H1 (cell line): Measurements from ENCODE around the gene TDP1. TPM values are rescaled to one million over a fixed set of nuclear protein-coding genes. Genes with fewer than 3 reads are reported as not detected.

Source experiments
- CTCF ChIA-PET: fragments of 300-600 bp; sonication (Branson Sonifier 250); formaldehyde crosslinking; loops from one replicate; lab custom pipeline; 2021; ENCODE audit not compliant: partially characterized antibody; lab: Charles Lee
- POLR2A ChIA-PET: fragments of 300-600 bp; sonication (Branson Sonifier 250); formaldehyde crosslinking; loops from one replicate; lab custom pipeline; 2021; ENCODE audit warnings: inconsistent platforms; ENCODE audit not compliant: partially characterized antibody; lab: Charles Lee
- DNase-seq, 2 experiments: peaks; one replicate each; pipeline versions ENCODE4 v3.0.0 to v3.0.0-alpha.2; 2010 to 2022; ENCODE audit warnings: low spot score in 2 of 2, low read depth in 1 of 2, mixed read lengths in 1 of 2
- FAIRE-seq: peaks from 2 replicates; lab custom pipeline; 2011; peaks lifted over from hg19 to GRCh38; lab: Jason Lieb, UNC
- H2AFZ ChIP-seq: 2 replicates; pipeline ENCODE4 v1.8.1; 2012; ENCODE audit warnings: low read length, inconsistent platforms
- H2AK5ac ChIP-seq: 2 replicates; pipeline ENCODE4 v1.6.1; 2013; ENCODE audit warnings: low read depth, low read length
- H2BK120ac ChIP-seq: replicated peaks from 2 replicates; pipeline ENCODE3; 2013; ENCODE audit warnings: low read depth, low read length, inconsistent platforms
- H2BK12ac ChIP-seq: 2 replicates; pipeline ENCODE4 v1.6.1; 2013; ENCODE audit warnings: low read depth, low read length
- H2BK15ac ChIP-seq: 2 replicates; pipeline ENCODE4 v1.6.1; 2013; ENCODE audit warnings: low read length
- H2BK20ac ChIP-seq: 2 replicates; pipeline ENCODE4 v1.6.1; 2013; ENCODE audit warnings: low read length
- H2BK5ac ChIP-seq: 2 replicates; pipeline ENCODE4 v1.6.1; 2013; ENCODE audit warnings: low read depth, low read length
- H3K14ac ChIP-seq: 2 replicates; pipeline ENCODE4 v1.6.1; 2013; ENCODE audit warnings: inconsistent platforms; ENCODE audit not compliant: insufficient read length
- H3K18ac ChIP-seq: 2 replicates; pipeline ENCODE4 v1.6.1; 2013; ENCODE audit warnings: low read length; ENCODE audit errors: extremely low read depth
- H3K23ac ChIP-seq: 2 replicates; pipeline ENCODE4 v1.6.1; 2013; ENCODE audit warnings: inconsistent platforms; ENCODE audit not compliant: insufficient read length
- H3K23me2 ChIP-seq: 2 replicates; pipeline ENCODE4 v1.6.1; 2013; ENCODE audit warnings: low read depth, low read length
- H3K27ac ChIP-seq: 2 replicates; pipeline ENCODE4 v1.6.1; 2011; ENCODE audit warnings: low read depth, low read length, inconsistent platforms
- H3K27me3 ChIP-seq, 4 experiments: replicated peaks in 1 of 4; 1 replicate in 1 of 4; 2 replicates in 3 of 4; pipeline versions ENCODE4 v1.6.1 to v1.8.1; 2011 to 2013; ENCODE audit warnings: low read length in 3 of 4, mild to moderate bottlenecking in 3 of 4, inconsistent platforms in 2 of 4, mixed read lengths in 2 of 4, moderate library complexity in 1 of 4; ENCODE audit not compliant: control insufficient read depth in 3 of 4, insufficient read depth in 3 of 4; ENCODE audit errors: extremely low read depth in 1 of 4
- H3K36me3 ChIP-seq, 4 experiments: 2 replicates each; pipeline versions ENCODE4 v1.6.1 to v1.8.1; 2011 to 2013; ENCODE audit warnings: mild to moderate bottlenecking in 4 of 4, low read length in 3 of 4, moderate library complexity in 2 of 4, control low read depth in 1 of 4, inconsistent platforms in 1 of 4; ENCODE audit not compliant: insufficient read depth in 4 of 4, control insufficient read depth in 2 of 4
- H3K4ac ChIP-seq: replicated peaks from 2 replicates; pipeline ENCODE3; 2013; ENCODE audit warnings: low read length, low read depth, mixed read lengths, inconsistent platforms; ENCODE audit not compliant: insufficient read length
- H3K4me1 ChIP-seq, 4 experiments: replicated peaks in 1 of 4; 1 replicate in 1 of 4; 2 replicates in 3 of 4; pipeline versions ENCODE4 v1.6.1 to v1.8.1; 2011 to 2013; ENCODE audit warnings: low read length in 3 of 4, inconsistent platforms in 2 of 4, mixed read lengths in 1 of 4; ENCODE audit not compliant: insufficient read depth in 4 of 4, control insufficient read depth in 3 of 4
- H3K4me2 ChIP-seq, 2 experiments: 2 replicates each; pipeline versions ENCODE4 v1.6.1 to v1.8.1; 2011 to 2013; ENCODE audit warnings: low read depth in 2 of 2, low read length in 2 of 2, control low read depth in 1 of 2, inconsistent platforms in 1 of 2, mild to moderate bottlenecking in 1 of 2; ENCODE audit not compliant: insufficient read depth in 1 of 2
- H3K4me3 ChIP-seq, 4 experiments: fragments of 200-600, 300-600 bp in 1 of 4; sonication (generic), shearing (Covaris generic), sonication (Bioruptor Twin) in 1 of 4; 2 replicates each; pipeline versions ENCODE4 v1.5.1 to v1.8.1; 2011 to 2016; ENCODE audit warnings: low read length in 4 of 4, low read depth in 3 of 4, control low read depth in 2 of 4, inconsistent platforms in 2 of 4, mild to moderate bottlenecking in 2 of 4, mixed read lengths in 1 of 4, moderate library complexity in 1 of 4; ENCODE audit not compliant: insufficient read depth in 2 of 4; ENCODE audit errors: extremely low read depth in 1 of 4
- H3K56ac ChIP-seq: replicated peaks from 2 replicates; pipeline ENCODE3; 2013; ENCODE audit warnings: low read depth, mild to moderate bottlenecking, mixed read lengths, low read length, inconsistent platforms; ENCODE audit not compliant: insufficient read length
- H3K79me1 ChIP-seq: 2 replicates; pipeline ENCODE4 v1.6.1; 2013; ENCODE audit warnings: low read depth, low read length, control low read depth
- H3K79me2 ChIP-seq, 2 experiments: 2 replicates each; pipeline versions ENCODE4 v1.6.1 to v1.8.1; 2012 to 2013; ENCODE audit warnings: low read length in 2 of 2, mild to moderate bottlenecking in 2 of 2, inconsistent platforms in 1 of 2; ENCODE audit not compliant: insufficient read depth in 2 of 2, control insufficient read depth in 1 of 2
- H3K9ac ChIP-seq, 4 experiments: replicated peaks in 1 of 4; 1 replicate in 1 of 4; 2 replicates in 3 of 4; pipeline versions ENCODE4 v1.6.1 to v1.8.1; 2011 to 2013; ENCODE audit warnings: low read depth in 3 of 4, low read length in 3 of 4, control low read depth in 2 of 4, mild to moderate bottlenecking in 2 of 4, moderate library complexity in 2 of 4, inconsistent platforms in 1 of 4; ENCODE audit errors: extremely low read depth in 1 of 4
- H3K9me3 ChIP-seq, 2 experiments: 2 replicates each; pipeline versions ENCODE4 v1.6.1 to v1.8.1; 2012 to 2013; ENCODE audit warnings: mild to moderate bottlenecking in 2 of 2, moderate library complexity in 2 of 2, control low read depth in 1 of 2, inconsistent platforms in 1 of 2, low read depth in 1 of 2, low read length in 1 of 2, mixed read lengths in 1 of 2; ENCODE audit not compliant: insufficient read depth in 2 of 2
- H4K20me1 ChIP-seq, 2 experiments: replicated peaks in 1 of 2; 2 replicates each; pipeline versions ENCODE3 to v1.8.1; 2011 to 2013; ENCODE audit warnings: inconsistent platforms in 2 of 2, low read length in 2 of 2, mild to moderate bottlenecking in 1 of 2; ENCODE audit not compliant: insufficient read depth in 2 of 2, control insufficient read depth in 1 of 2
- H4K5ac ChIP-seq: 2 replicates; pipeline ENCODE4 v1.6.1; 2013; ENCODE audit warnings: low read length, low read depth, mixed read lengths, inconsistent platforms; ENCODE audit not compliant: insufficient read length
- H4K8ac ChIP-seq: 2 replicates; pipeline ENCODE4 v1.8.0; 2013; ENCODE audit warnings: mild to moderate bottlenecking, moderate library complexity, low read length, inconsistent platforms; ENCODE audit not compliant: insufficient read depth; ENCODE audit errors: extremely low read depth
- H4K91ac ChIP-seq: replicated peaks from 2 replicates; pipeline ENCODE3; 2013; ENCODE audit warnings: low read length, mixed read lengths, inconsistent platforms; ENCODE audit not compliant: insufficient read length
- SAP30 ChIP-seq: fragments of 300-600 bp; sonication (generic); IDR thresholded peaks from 2 replicates; pipeline ENCODE4 v1.7.1; 2012; ENCODE audit warnings: low read length, moderate library complexity, mild to moderate bottlenecking, inconsistent platforms; ENCODE audit not compliant: insufficient read depth, insufficient replicate concordance
- WGBS, 2 experiments: shearing (Covaris generic) in 1 of 2; methylation state at CpG; one replicate each; pipeline versions ENCODE4 v1.1.6 to v1.1.7; 2013 to 2015; ENCODE audit warnings: low lambda C conversion rate in 2 of 2, mixed read lengths in 2 of 2, inconsistent platforms in 1 of 2, low coverage in 1 of 2, missing lambda C conversion rate in 1 of 2; ENCODE audit not compliant: insufficient replicate concordance in 2 of 2, insufficient coverage in 1 of 2, insufficient read length in 1 of 2; ENCODE audit errors: extremely low coverage in 1 of 2, missing lambda C conversion rate in 1 of 2; 5-methylcytosine and 5-hydroxymethylcytosine counted together
- polyA plus RNA-seq, 7 experiments: library from polyadenylated mRNA; depleted of rRNA in 3 of 7; stranded (reverse) in 5 of 7; unstranded in 2 of 7; fragments of >200 nt in 5 of 7; fragments of 200-250 nt in 2 of 7; gene quantifications; 1 replicate in 5 of 7; 2 replicates in 1 of 7; 4 replicates in 1 of 7; pipeline versions ENCODE4 v1.2.1 to v1.2.3, GENCODE V29; 2011 to 2013; ENCODE audit warnings: missing spikeins in 2 of 7, mixed read lengths in 2 of 7
- total RNA-seq: library from RNA; stranded (reverse); fragmentation: NEBNext Ultra II Directional; extraction: Animal tissue kit (Norgen Biotek cat#: 25700); gene quantifications from 2 replicates; pipeline ENCODE4 v1.2.1, GENCODE V29; 2021

The TDP1 gene
- total and polyA plus RNA-seq, 2 of the 8 experiments (the other 6 are each of a cell fraction or from before 2014, with no cell fraction given): 32.2 to 69.9 TPM

GRCh38 chr14:89953602-89954001 lies 2.1 kb upstream of the TDP1 start:
- Histone ChIP-seq H3K27me3 (no peaks in the 10 kb centered on the region), H3K4me3 (peak overlapping the region in 2 of 4 experiments; percentile 80 to 82; a peak in 3 of 8 replicates), H3K27ac (no peak overlapping the region), H3K36me3 (peaks cover 0 to 12% (median under 1%) of the 10 kb centered on the region in 4 experiments; a peak in 3 of 8 replicates), H3K79me2 (peaks cover 0 to 12% of the 10 kb centered on the region in 2 experiments; a peak in 2 of 4 replicates), H4K91ac (no peak overlapping the region), H2BK5ac (no peak overlapping the region), H4K8ac (no peak overlapping the region), H3K4ac (no peak overlapping the region), H4K5ac (no peak overlapping the region), H3K4me1 (peaks cover 0 to 3% (median under 1%) of the 10 kb centered on the region in 4 experiments; a peak in 3 of 7 replicates), H2BK15ac (no peak overlapping the region), H2AK5ac (no peak overlapping the region), H3K18ac (no peak overlapping the region), H2AFZ (no peak overlapping the region), H3K23me2 (peaks cover 8% of the 10 kb centered on the region), H3K9me3 (no peaks in the 10 kb centered on the region), H3K79me1 (peaks cover 2% of the 10 kb centered on the region; the same call in 1 of the 2 replicates), H3K9ac (no peak overlapping the region), H3K23ac (no peak overlapping the region), H2BK20ac (no peak overlapping the region), H2BK12ac (no peak overlapping the region), H4K20me1 (peaks cover 0 to 4% of the 10 kb centered on the region in 2 experiments), H3K56ac (no peak overlapping the region), H3K14ac (no peak overlapping the region), H3K4me2 (peak overlapping the region; percentile 83 to 99; a peak in 3 of 4 replicates), H2BK120ac (no peak overlapping the region)
- WGBS, 2 experiments: 70% methylated on average over 1 of the region's 1 CpG; no CpG with 5 or more reads in 1 of the 2 experiments
- no peak for TF ChIP-seq SAP30
- no peak for DNase-seq
- FAIRE-seq: no peak
- POLR2A ChIA-PET: interaction anchor here (2.7 kb wide), 1 partner anchor 14 kb away, joined by 12 read pairs; no protein-coding TSS in a partner anchor
- CTCF ChIA-PET: interaction anchor here (0.6 to 5.0 kb wide), 7 partner anchors 10 to 290 kb away, joined by 3 to 35 read pairs (median 3); no protein-coding TSS in a partner anchor
